ENCODE results near the gene FXN.

The FXN gene

GRCh38 chr9:69060766-69061165 lies 25.2 kb downstream of the FXN start:
- in situ Hi-C loops (cut with HindIII; ENCODE audit: low sequenced_read_pairs) = no loop called here
- H3K4me3 ChIP-seq (ENCODE audit: low read depth, low read length) = no peak overlapping the region
- no peak for DNase-seq (ENCODE audit: low read depth, low spot score)
- no peak for TF ChIP-seq CTCF (IDR thresholded peaks at IDR 0.05; ENCODE audit: low read depth, low read length)

GRCh38 chr9:69062195-69062594 lies 26.6 kb downstream of the FXN start:
- in situ Hi-C loops (cut with HindIII; ENCODE audit: low sequenced_read_pairs) = no loop called here
- H3K4me3 ChIP-seq (ENCODE audit: low read depth, low read length) = no peak overlapping the region
- DNase-seq (ENCODE audit: low read depth, low spot score) = no peak
- no peak for TF ChIP-seq CTCF (IDR thresholded peaks at IDR 0.05; ENCODE audit: low read depth, low read length)

GRCh38 chr9:69063839-69064238 lies 28.3 kb downstream of the FXN start:
- no peak for TF ChIP-seq CTCF (IDR thresholded peaks at IDR 0.05; ENCODE audit: low read depth, low read length)
- no peak for DNase-seq (ENCODE audit: low read depth, low spot score)
- in situ Hi-C loops (cut with HindIII; ENCODE audit: low sequenced_read_pairs) = no loop called here
- H3K4me3 ChIP-seq (ENCODE audit: low read depth, low read length) = no peak overlapping the region

- no peak overlapping the region for H3K4me3 ChIP-seq (ENCODE audit: low read depth, low read length)
- TF ChIP-seq CTCF (IDR thresholded peaks at IDR 0.05; ENCODE audit: low read depth, low read length) = no peak
- in situ Hi-C loops (cut with HindIII; ENCODE audit: low sequenced_read_pairs) = no loop called here
- no peak for DNase-seq (ENCODE audit: low read depth, low spot score)
Observed at GRCh38 chr9:69065660-69066059, 30.1 kb downstream of the FXN start.

- in situ Hi-C loops (cut with HindIII; ENCODE audit: low sequenced_read_pairs) = no loop called here
- TF ChIP-seq CTCF (IDR thresholded peaks at IDR 0.05; ENCODE audit: low read depth, low read length) = no peak
- DNase-seq (ENCODE audit: low read depth, low spot score) = no peak
- H3K4me3 ChIP-seq (ENCODE audit: low read depth, low read length) = no peak overlapping the region
Observed at GRCh38 chr9:69066955-69067354, 31.4 kb downstream of the FXN start.

GRCh38 chr9:69070201-69070600 lies 34.6 kb downstream of the FXN start:
- in situ Hi-C loops (cut with HindIII; ENCODE audit: low sequenced_read_pairs) = no loop called here
- H3K4me3 ChIP-seq (ENCODE audit: low read depth, low read length) = no peak overlapping the region
- no peak for TF ChIP-seq CTCF (IDR thresholded peaks at IDR 0.05; ENCODE audit: low read depth, low read length)
- DNase-seq (ENCODE audit: low read depth, low spot score) = no peak

GRCh38 chr9:69071059-69071458 lies 35.5 kb downstream of the FXN start:
- in situ Hi-C loops (cut with HindIII; ENCODE audit: low sequenced_read_pairs) = no loop called here
- no peak for DNase-seq (ENCODE audit: low read depth, low spot score)
- TF ChIP-seq CTCF (IDR thresholded peaks at IDR 0.05; ENCODE audit: low read depth, low read length) = no peak
- H3K4me3 ChIP-seq (ENCODE audit: low read depth, low read length) = no peak overlapping the region
